HepG2 (cell line): ENCODE measurements around the gene CBLN3. TPM values are rescaled to one million over a fixed set of nuclear protein-coding genes. Genes with fewer than 3 reads are reported as not detected.

Experiments used
- DNMT1 ChIP-seq: sonication (generic); formaldehyde crosslinking; IDR thresholded peaks from 2 replicates; pipeline ENCODE4 v1.5.1; 2020; ENCODE audit warnings: mild to moderate bottlenecking, missing genetic modification reagents
- FOXO1 ChIP-seq: sonication (generic); formaldehyde crosslinking; IDR thresholded peaks from 2 replicates; pipeline ENCODE4 v1.4.0; 2020; ENCODE audit warnings: missing genetic modification reagents
- HNF4G ChIP-seq, 2 experiments: sonication (generic) in 1 of 2; formaldehyde crosslinking in 1 of 2; IDR thresholded peaks; 2 replicates each; pipeline versions ENCODE4 v1.4.0 to v1.6.1; 2011 to 2020; ENCODE audit warnings: borderline replicate concordance in 2 of 2, low read depth in 2 of 2, mild to moderate bottlenecking in 2 of 2, low read length in 1 of 2, missing genetic modification reagents in 1 of 2, moderate library complexity in 1 of 2
- KLF16 ChIP-seq, 2 experiments: sonication (generic) in 1 of 2; formaldehyde crosslinking in 1 of 2; IDR thresholded peaks; 2 replicates each; pipeline versions ENCODE4 v1.6.1 to v1.8.0; 2016 to 2023; ENCODE audit warnings: missing genetic modification reagents in 2 of 2, missing compliant biosample characterization in 1 of 2
- NFIC ChIP-seq: IDR thresholded peaks from 2 replicates; pipeline ENCODE4 v1.6.1; 2012; ENCODE audit warnings: mild to moderate bottlenecking, low read length, inconsistent platforms
- SATB2 ChIP-seq: sonication (generic); formaldehyde crosslinking; IDR thresholded peaks from 2 replicates; pipeline ENCODE4 v1.5.0; 2020; ENCODE audit warnings: missing genetic modification reagents
- SKI ChIP-seq: fragments of 450-650 bp; IDR thresholded peaks from one replicate; pipeline ENCODE4 v1.6.1; 2018; ENCODE audit warnings: mild to moderate bottlenecking; ENCODE audit not compliant: partially characterized antibody
- TEAD3 ChIP-seq: optimal IDR thresholded peaks from 2 replicates; pipeline ENCODE3; 2016; ENCODE audit warnings: borderline replicate concordance
- TMF1 ChIP-seq: sonication (generic); formaldehyde crosslinking; IDR thresholded peaks from 2 replicates; pipeline ENCODE4 v1.8.1; 2022; ENCODE audit warnings: low read depth, missing genetic modification reagents
- ZBTB42 ChIP-seq: sonication (generic); formaldehyde crosslinking; IDR thresholded peaks from 2 replicates; pipeline ENCODE4 v1.5.0; 2020; ENCODE audit warnings: mild to moderate bottlenecking, missing genetic modification reagents
- ZBTB8A ChIP-seq: sonication (generic); formaldehyde crosslinking; IDR thresholded peaks from 2 replicates; pipeline ENCODE4 v1.4.0; 2020; ENCODE audit warnings: mild to moderate bottlenecking, low read depth, missing genetic modification reagents, borderline replicate concordance
- ZIK1 ChIP-seq: sonication (generic); formaldehyde crosslinking; IDR thresholded peaks from 2 replicates; pipeline ENCODE4 v1.5.0; 2020; ENCODE audit warnings: mild to moderate bottlenecking, low read depth, missing genetic modification reagents, borderline replicate concordance
- ZNF10 ChIP-seq: sonication (generic); formaldehyde crosslinking; IDR thresholded peaks from 2 replicates; pipeline ENCODE4 v1.4.0; 2020; ENCODE audit warnings: mild to moderate bottlenecking, low read depth, missing genetic modification reagents, borderline replicate concordance
- ZNF264 ChIP-seq: sonication (generic); formaldehyde crosslinking; IDR thresholded peaks from 2 replicates; pipeline ENCODE4 v1.4.0; 2020; ENCODE audit warnings: missing genetic modification reagents
- ZNF337 ChIP-seq: sonication (generic); formaldehyde crosslinking; IDR thresholded peaks from 2 replicates; pipeline ENCODE4 v1.5.1; 2020; ENCODE audit warnings: missing genetic modification reagents, low read depth, mild to moderate bottlenecking, borderline replicate concordance
- ZNF33B ChIP-seq: sonication (generic); formaldehyde crosslinking; IDR thresholded peaks from 2 replicates; pipeline ENCODE4 v1.5.1; 2020; ENCODE audit warnings: mild to moderate bottlenecking, missing genetic modification reagents
- ZNF343 ChIP-seq: sonication (generic); formaldehyde crosslinking; IDR thresholded peaks from 2 replicates; pipeline ENCODE4 v1.4.0; 2020; ENCODE audit warnings: mild to moderate bottlenecking, missing genetic modification reagents
- ZNF468 ChIP-seq: sonication (generic); formaldehyde crosslinking; IDR thresholded peaks from 2 replicates; pipeline ENCODE4 v1.8.0; 2022; ENCODE audit warnings: mild to moderate bottlenecking, moderate library complexity, missing genetic modification reagents
- polyA plus RNA-seq, 8 experiments: library from polyadenylated mRNA; depleted of rRNA in 3 of 8; stranded (reverse) in 7 of 8; unstranded in 1 of 8; fragments of >200 nt; fragmentation: Illumina TruSeq in 4 of 8; extraction: Trizol in 4 of 8; gene quantifications; 2 replicates each; pipeline versions ENCODE4 v1.2.1 to v1.2.3, GENCODE V29; 2011 to 2016; ENCODE audit warnings: low read depth in 4 of 8, missing spikeins in 1 of 8, mixed read lengths in 1 of 8; ENCODE audit not compliant: insufficient read depth in 1 of 8
- total RNA-seq, 5 experiments: library from RNA; depleted of rRNA; stranded (reverse); fragments of >200 nt; fragmentation: Illumina TruSeq; extraction: Trizol; gene quantifications; 2 replicates each; pipeline ENCODE4 v1.2.3, GENCODE V29; 2016; ENCODE audit warnings: low read depth in 1 of 5
- TF ChIP-seq, protein P1 (sequence below): sonication (generic); formaldehyde crosslinking; IDR thresholded peaks from 2 replicates; pipeline ENCODE4 v1.4.0; 2020; ENCODE audit warnings: mild to moderate bottlenecking, missing genetic modification reagents, borderline replicate concordance
- TF ChIP-seq, protein P2 (sequence below): sonication (generic); formaldehyde crosslinking; IDR thresholded peaks from 2 replicates; pipeline ENCODE4 v1.5.0; 2020; ENCODE audit warnings: missing genetic modification reagents, mild to moderate bottlenecking, borderline replicate concordance
- TF ChIP-seq, protein P3 (sequence below): IDR thresholded peaks from 2 replicates; pipeline ENCODE4 v1.6.1; 2016; ENCODE audit warnings: low read depth, control low read depth

Gene CBLN3
- total and polyA plus RNA-seq, 2 of the 13 experiments (the other 11 are each of a cell fraction or from before 2014, with no cell fraction given) = 0.66 to 0.98 TPM

DNA sequence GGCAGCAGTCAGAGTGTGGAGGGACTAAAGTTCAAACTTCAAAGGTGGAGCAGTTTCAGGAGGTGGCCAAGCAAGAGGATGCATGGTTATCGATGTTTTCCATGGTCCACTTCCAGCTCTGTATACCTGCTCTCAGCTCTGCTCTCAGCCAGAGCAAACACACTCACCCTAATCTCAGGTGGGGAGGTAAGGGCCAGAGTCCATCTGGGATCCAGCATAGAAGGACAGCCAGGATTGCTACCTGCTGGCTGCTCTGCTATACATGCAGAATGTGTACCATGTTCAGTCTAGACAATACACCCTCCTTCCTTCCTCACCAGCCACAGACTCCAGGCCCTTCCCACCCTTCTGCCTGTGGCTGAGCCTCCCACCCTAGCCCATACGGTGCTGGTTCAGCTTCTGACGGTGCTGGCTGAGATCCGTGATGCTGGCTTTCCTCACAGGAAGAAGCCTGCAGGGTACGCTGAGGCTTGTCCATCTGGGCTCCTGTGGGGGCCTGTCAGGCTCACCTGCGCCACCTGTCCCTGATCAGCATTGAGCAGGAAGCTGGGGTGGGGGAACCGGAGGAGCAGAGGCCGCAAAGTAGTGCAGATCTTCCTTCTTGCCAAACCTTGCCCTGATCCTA is 2.4 kb downstream of the CBLN3 start (continued):
- TF ChIP-seq, protein P1, sequence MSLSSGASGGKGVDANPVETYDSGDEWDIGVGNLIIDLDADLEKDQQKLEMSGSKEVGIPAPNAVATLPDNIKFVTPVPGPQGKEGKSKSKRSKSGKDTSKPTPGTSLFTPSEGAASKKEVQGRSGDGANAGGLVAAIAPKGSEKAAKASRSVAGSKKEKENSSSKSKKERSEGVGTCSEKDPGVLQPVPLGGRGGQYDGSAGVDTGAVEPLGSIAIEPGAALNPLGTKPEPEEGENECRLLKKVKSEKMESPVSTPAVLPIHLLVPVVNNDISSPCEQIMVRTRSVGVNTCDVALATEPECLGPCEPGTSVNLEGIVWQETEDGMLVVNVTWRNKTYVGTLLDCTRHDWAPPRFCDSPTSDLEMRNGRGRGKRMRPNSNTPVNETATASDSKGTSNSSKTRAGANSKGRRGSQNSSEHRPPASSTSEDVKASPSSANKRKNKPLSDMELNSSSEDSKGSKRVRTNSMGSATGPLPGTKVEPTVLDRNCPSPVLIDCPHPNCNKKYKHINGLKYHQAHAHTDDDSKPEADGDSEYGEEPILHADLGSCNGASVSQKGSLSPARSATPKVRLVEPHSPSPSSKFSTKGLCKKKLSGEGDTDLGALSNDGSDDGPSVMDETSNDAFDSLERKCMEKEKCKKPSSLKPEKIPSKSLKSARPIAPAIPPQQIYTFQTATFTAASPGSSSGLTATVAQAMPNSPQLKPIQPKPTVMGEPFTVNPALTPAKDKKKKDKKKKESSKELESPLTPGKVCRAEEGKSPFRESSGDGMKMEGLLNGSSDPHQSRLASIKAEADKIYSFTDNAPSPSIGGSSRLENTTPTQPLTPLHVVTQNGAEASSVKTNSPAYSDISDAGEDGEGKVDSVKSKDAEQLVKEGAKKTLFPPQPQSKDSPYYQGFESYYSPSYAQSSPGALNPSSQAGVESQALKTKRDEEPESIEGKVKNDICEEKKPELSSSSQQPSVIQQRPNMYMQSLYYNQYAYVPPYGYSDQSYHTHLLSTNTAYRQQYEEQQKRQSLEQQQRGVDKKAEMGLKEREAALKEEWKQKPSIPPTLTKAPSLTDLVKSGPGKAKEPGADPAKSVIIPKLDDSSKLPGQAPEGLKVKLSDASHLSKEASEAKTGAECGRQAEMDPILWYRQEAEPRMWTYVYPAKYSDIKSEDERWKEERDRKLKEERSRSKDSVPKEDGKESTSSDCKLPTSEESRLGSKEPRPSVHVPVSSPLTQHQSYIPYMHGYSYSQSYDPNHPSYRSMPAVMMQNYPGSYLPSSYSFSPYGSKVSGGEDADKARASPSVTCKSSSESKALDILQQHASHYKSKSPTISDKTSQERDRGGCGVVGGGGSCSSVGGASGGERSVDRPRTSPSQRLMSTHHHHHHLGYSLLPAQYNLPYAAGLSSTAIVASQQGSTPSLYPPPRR (CRISPR knock-in tag) = peak; percentile 83; the same call in 1 of the 2 replicates
- TF ChIP-seq ZIK1 = peak; percentile 82; the same call in 1 of the 2 replicates
- no peak for TF ChIP-seq ZNF10 (CRISPR knock-in tag)
- TF ChIP-seq, protein P2, sequence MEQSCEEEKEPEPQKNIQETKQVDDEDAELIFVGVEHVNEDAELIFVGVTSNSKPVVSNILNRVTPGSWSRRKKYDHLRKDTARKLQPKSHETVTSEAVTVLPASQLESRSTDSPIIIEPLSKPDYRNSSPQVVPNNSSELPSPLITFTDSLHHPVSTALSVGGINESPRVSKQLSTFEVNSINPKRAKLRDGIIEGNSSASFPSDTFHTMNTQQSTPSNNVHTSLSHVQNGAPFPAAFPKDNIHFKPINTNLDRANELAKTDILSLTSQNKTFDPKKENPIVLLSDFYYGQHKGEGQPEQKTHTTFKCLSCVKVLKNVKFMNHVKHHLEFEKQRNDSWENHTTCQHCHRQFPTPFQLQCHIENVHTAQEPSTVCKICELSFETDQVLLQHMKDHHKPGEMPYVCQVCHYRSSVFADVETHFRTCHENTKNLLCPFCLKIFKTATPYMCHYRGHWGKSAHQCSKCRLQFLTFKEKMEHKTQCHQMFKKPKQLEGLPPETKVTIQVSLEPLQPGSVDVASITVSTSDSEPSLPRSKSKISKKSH (CRISPR knock-in tag) = no peak
- peak; percentile 97 for TF ChIP-seq HNF4G (IDR thresholded peaks at IDR 0.05; ENCODE audit: borderline replicate concordance, low read depth, low read length)
- peak; percentile 95 for TF ChIP-seq HNF4G (CRISPR knock-in tag; IDR thresholded peaks at IDR 0.05; ENCODE audit: borderline replicate concordance, low read depth)
- TF ChIP-seq ZBTB8A (CRISPR knock-in tag) = no peak
- no peak for TF ChIP-seq SATB2
- TF ChIP-seq ZNF337 (CRISPR knock-in tag) = no peak
- TF ChIP-seq FOXO1 (CRISPR knock-in tag) = peak; percentile 79; the same call in 1 of the 2 replicates
- no peak for TF ChIP-seq ZNF264 (CRISPR knock-in tag)
- TF ChIP-seq TEAD3 (CRISPR knock-in tag) = peak; percentile 66
- TF ChIP-seq ZNF343 (CRISPR knock-in tag) = 0 out of 2 replicates have a peak, but pooled peaks have one; percentile 67
- TF ChIP-seq, protein P3, sequence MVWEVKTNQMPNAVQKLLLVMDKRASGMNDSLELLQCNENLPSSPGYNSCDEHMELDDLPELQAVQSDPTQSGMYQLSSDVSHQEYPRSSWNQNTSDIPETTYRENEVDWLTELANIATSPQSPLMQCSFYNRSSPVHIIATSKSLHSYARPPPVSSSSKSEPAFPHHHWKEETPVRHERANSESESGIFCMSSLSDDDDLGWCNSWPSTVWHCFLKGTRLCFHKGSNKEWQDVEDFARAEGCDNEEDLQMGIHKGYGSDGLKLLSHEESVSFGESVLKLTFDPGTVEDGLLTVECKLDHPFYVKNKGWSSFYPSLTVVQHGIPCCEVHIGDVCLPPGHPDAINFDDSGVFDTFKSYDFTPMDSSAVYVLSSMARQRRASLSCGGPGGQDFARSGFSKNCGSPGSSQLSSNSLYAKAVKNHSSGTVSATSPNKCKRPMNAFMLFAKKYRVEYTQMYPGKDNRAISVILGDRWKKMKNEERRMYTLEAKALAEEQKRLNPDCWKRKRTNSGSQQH (CRISPR knock-in tag) = peak; percentile 84; the same call in 1 of the 2 replicates
- no peak for TF ChIP-seq SKI
- TF ChIP-seq ZBTB42 (CRISPR knock-in tag) = no peak
- 0 out of 2 replicates have a peak, but pooled peaks have one; percentile 27 for TF ChIP-seq TMF1
- peak in 1 of 2 experiments; percentile 32; a peak in 1 of 4 replicates for TF ChIP-seq KLF16 (CRISPR knock-in tag; IDR thresholded peaks at IDR 0.05)
- peak; percentile 46 for TF ChIP-seq ZNF33B (CRISPR knock-in tag)
- TF ChIP-seq NFIC = no peak
- no peak for TF ChIP-seq ZNF468 (CRISPR knock-in tag)
- peak; percentile 89; the same call in 1 of the 2 replicates for TF ChIP-seq DNMT1 (CRISPR knock-in tag)
